SK-N-SH treated with all-trans-retinoic acid at 6 μM for 48 hours (cell line): ENCODE measurements around the gene CDKN2B-AS1.

Experiments used
- ATAC-seq: fragments of 200-7000 bp; cut with Tn5 transposase; 3 replicates; pipeline ENCODE4 v1.9.1; 2020; ENCODE audit warnings: mild to moderate bottlenecking, moderate library complexity
- ARNTL ChIP-seq: fragments of 450-650 bp; formaldehyde crosslinking; IDR thresholded peaks from 2 replicates; pipeline ENCODE4 v1.5.0; 2020; ENCODE audit warnings: low read depth, mild to moderate bottlenecking, moderate library complexity, borderline replicate concordance
- BACH2 ChIP-seq: fragments of 250-450 bp; sonication (Bioruptor Pico); IDR thresholded peaks from 2 replicates; pipeline ENCODE4 v1.9.0; 2021; ENCODE audit warnings: mild to moderate bottlenecking, borderline replicate concordance
- CREB5 ChIP-seq: fragments of 250-450 bp; sonication (Bioruptor Pico); IDR thresholded peaks from 2 replicates; pipeline ENCODE4 v1.5.1; 2020; ENCODE audit warnings: low read depth, mild to moderate bottlenecking, moderate library complexity
- CSDC2 ChIP-seq: fragments of 250-450 bp; sonication (Bioruptor Pico); IDR thresholded peaks from 2 replicates; pipeline ENCODE4 v1.5.0; 2020; ENCODE audit warnings: mild to moderate bottlenecking, moderate library complexity
- CSRNP3 ChIP-seq: fragments of 250-450 bp; sonication (Bioruptor Pico); IDR thresholded peaks from 2 replicates; pipeline ENCODE4 v1.5.1; 2021; ENCODE audit warnings: mild to moderate bottlenecking, moderate library complexity
- ESRRG ChIP-seq: fragments of 250-450 bp; sonication (Bioruptor Pico); IDR thresholded peaks from 2 replicates; pipeline ENCODE4 v1.6.1; 2021; ENCODE audit warnings: mild to moderate bottlenecking
- GLIS3 ChIP-seq: fragments of 250-450 bp; sonication (Bioruptor Pico); IDR thresholded peaks from 2 replicates; pipeline ENCODE4 v1.5.0; 2020; ENCODE audit warnings: mild to moderate bottlenecking, moderate library complexity
- ISL1 ChIP-seq: fragments of 250-450 bp; sonication (Bioruptor Pico); IDR thresholded peaks from 2 replicates; pipeline ENCODE4 v2.1.2; 2022; ENCODE audit warnings: mild to moderate bottlenecking, moderate library complexity
- OSR1 ChIP-seq: fragments of 250-450 bp; sonication (Bioruptor Pico); IDR thresholded peaks from 2 replicates; pipeline ENCODE4 v1.8.0; 2022; ENCODE audit warnings: moderate library complexity, mild to moderate bottlenecking, inconsistent platforms
- PATZ1 ChIP-seq: fragments of 250-450 bp; sonication (Bioruptor Pico); IDR thresholded peaks from 2 replicates; pipeline ENCODE4 v1.8.0; 2020; ENCODE audit warnings: mild to moderate bottlenecking, moderate library complexity, borderline replicate concordance
- POU6F1 ChIP-seq: fragments of 250-450 bp; sonication (Bioruptor Pico); IDR thresholded peaks from 2 replicates; pipeline ENCODE4 v1.8.0; 2021; ENCODE audit warnings: low read depth, mild to moderate bottlenecking, moderate library complexity, borderline replicate concordance
- PPARA ChIP-seq: fragments of 250-450 bp; sonication (Bioruptor Pico); IDR thresholded peaks from 2 replicates; pipeline ENCODE4 v1.5.0; 2020; ENCODE audit warnings: mild to moderate bottlenecking, borderline replicate concordance
- RARB ChIP-seq: fragments of 250-450 bp; sonication (Bioruptor Pico); IDR thresholded peaks from 2 replicates; pipeline ENCODE4 v1.8.0; 2021; ENCODE audit warnings: mild to moderate bottlenecking, moderate library complexity
- SNAI2 ChIP-seq: fragments of 250-450 bp; sonication (Bioruptor Pico); IDR thresholded peaks from 2 replicates; pipeline ENCODE4 v1.5.0; 2020; ENCODE audit warnings: mild to moderate bottlenecking, moderate library complexity
- TCF4 ChIP-seq: fragments of 250-450 bp; sonication (Bioruptor Pico); IDR thresholded peaks from 2 replicates; pipeline ENCODE4 v1.8.0; 2021; ENCODE audit warnings: mild to moderate bottlenecking, moderate library complexity, borderline replicate concordance
- TOX ChIP-seq: fragments of 250-450 bp; sonication (Bioruptor Pico); IDR thresholded peaks from 2 replicates; pipeline ENCODE4 v1.8.0; 2021; ENCODE audit warnings: mild to moderate bottlenecking, moderate library complexity, borderline replicate concordance
- TSHZ2 ChIP-seq: fragments of 250-450 bp; sonication (Bioruptor Pico); IDR thresholded peaks from 2 replicates; pipeline ENCODE4 v1.5.0; 2020; ENCODE audit warnings: mild to moderate bottlenecking, moderate library complexity
- ZC3H10 ChIP-seq: fragments of 250-450 bp; sonication (Bioruptor Pico); IDR thresholded peaks from 2 replicates; pipeline ENCODE4 v1.5.1; 2021; ENCODE audit warnings: mild to moderate bottlenecking, moderate library complexity
- ZFP3 ChIP-seq: fragments of 250-450 bp; sonication (Bioruptor Pico); IDR thresholded peaks from 2 replicates; pipeline ENCODE4 v1.5.0; 2020; ENCODE audit warnings: mild to moderate bottlenecking, moderate library complexity
- ZFP30 ChIP-seq: fragments of 450-650 bp; formaldehyde crosslinking; IDR thresholded peaks from 2 replicates; pipeline ENCODE4 v1.5.0; 2022; ENCODE audit warnings: mild to moderate bottlenecking, moderate library complexity
- ZNF565 ChIP-seq: fragments of 450-650 bp; formaldehyde crosslinking; conservative IDR thresholded peaks from 2 replicates; pipeline ENCODE4 v1.5.0; 2020; ENCODE audit warnings: low read depth, mild to moderate bottlenecking, moderate library complexity
- ZNF70 ChIP-seq: fragments of 450-650 bp; formaldehyde crosslinking; IDR thresholded peaks from 2 replicates; pipeline ENCODE4 v1.5.0; 2020; ENCODE audit warnings: mild to moderate bottlenecking, moderate library complexity
- ZNF8 ChIP-seq: fragments of 450-650 bp; formaldehyde crosslinking; IDR thresholded peaks from 2 replicates; pipeline ENCODE4 v1.5.0; 2020; ENCODE audit warnings: mild to moderate bottlenecking, moderate library complexity

CDKN2B-AS1 gene

GRCh38 chr9:22134390-22134789, 139.8 kb downstream of the CDKN2B-AS1 start:
- no peak for ATAC-seq
- TF ChIP-seq PPARA (no peak), POU6F1 (CRISPR knock-in tag) (no peak), SNAI2 (CRISPR knock-in tag) (no peak), ZC3H10 (CRISPR knock-in tag) (no peak), PATZ1 (no peak), TOX (CRISPR knock-in tag) (no peak), CSDC2 (CRISPR knock-in tag) (no peak), TSHZ2 (CRISPR knock-in tag) (no peak), ZNF8 (no peak), ESRRG (CRISPR knock-in tag) (no peak), ARNTL (no peak), ZNF565 (CRISPR knock-in tag) (no peak), CREB5 (no peak), OSR1 (CRISPR knock-in tag) (no peak), TCF4 (CRISPR knock-in tag) (no peak), CSRNP3 (no peak), ZNF70 (CRISPR knock-in tag) (no peak)
- TF ChIP-seq, all 23 proteins: peak for 0

GRCh38 chr9:22136461-22137096, 142.0 kb downstream of the CDKN2B-AS1 start:
- peak; percentile 75 for ATAC-seq
- TF ChIP-seq OSR1 (CRISPR knock-in tag) (no peak), GLIS3 (CRISPR knock-in tag) (no peak), CSDC2 (CRISPR knock-in tag) (no peak), ZFP3 (CRISPR knock-in tag) (no peak), BACH2 (CRISPR knock-in tag) (no peak), ZNF70 (CRISPR knock-in tag) (no peak), ESRRG (CRISPR knock-in tag) (no peak), TOX (CRISPR knock-in tag) (peak; percentile 32; the same call in 1 of the 2 replicates), TCF4 (CRISPR knock-in tag) (no peak), POU6F1 (CRISPR knock-in tag) (no peak), ZNF565 (CRISPR knock-in tag) (no peak), ZC3H10 (CRISPR knock-in tag) (0 out of 2 replicates have a peak, but pooled peaks have one; percentile 15), ZFP30 (no peak), ZNF8 (no peak), CSRNP3 (no peak), ARNTL (no peak), SNAI2 (CRISPR knock-in tag) (no peak), PATZ1 (no peak), ISL1 (CRISPR knock-in tag) (peak; percentile 86), PPARA (no peak), RARB (CRISPR knock-in tag) (no peak)
